ENCODE data around the gene MISFA. TPM values are rescaled to one million over a fixed set of nuclear protein-coding genes. Genes with fewer than 3 reads are reported as not detected.

MISFA gene
- total and polyA plus RNA-seq, 2 of the 4 experiments (the other 2 are of a cell fraction) = 0.38 TPM; not detected in 1

DNA sequence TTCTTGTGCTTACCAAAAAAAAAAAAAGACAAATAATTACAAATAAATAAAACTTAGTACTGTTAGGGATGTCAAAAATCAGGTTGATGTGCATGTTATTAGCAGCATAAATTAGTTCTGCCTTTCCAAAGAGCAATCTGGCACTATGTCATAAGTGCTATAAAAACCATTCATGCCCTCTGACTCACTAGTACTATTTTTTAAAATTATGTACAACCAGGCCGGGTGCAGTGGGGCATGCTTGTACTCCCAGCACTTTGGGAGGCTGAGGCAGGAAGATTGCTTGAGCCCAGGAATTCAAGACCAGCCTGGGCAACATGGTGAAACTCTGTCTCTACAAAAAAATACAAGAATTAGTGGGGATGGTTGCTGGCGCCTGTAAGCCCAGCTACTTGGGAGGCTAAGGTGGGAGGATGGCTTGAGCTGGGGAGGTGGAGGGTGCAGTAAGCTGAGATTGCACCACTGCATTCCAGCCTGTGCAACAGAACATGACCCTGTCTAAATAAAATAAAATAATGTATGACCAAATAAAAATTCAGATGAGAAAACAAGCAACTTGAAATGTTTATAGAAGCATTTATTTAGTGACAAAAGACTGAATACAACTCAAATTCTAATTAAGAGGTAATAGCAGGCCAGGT is 36.4 kb upstream of the MISFA start:
- no peak for TF ChIP-seq NFE2L2 (IDR thresholded peaks at IDR 0.05; ENCODE audit: low read depth, low read length)
- TF ChIP-seq CHD1 (IDR thresholded peaks at IDR 0.05; ENCODE audit: low read depth, low read length) = no peak
- no peak for TF ChIP-seq MXI1 (IDR thresholded peaks at IDR 0.05; ENCODE audit: borderline replicate concordance, low read depth, low read length)
- TF ChIP-seq CEBPB (IDR thresholded peaks at IDR 0.05; ENCODE audit: low read depth, low read length) = no peak
- TF ChIP-seq RFX5 (IDR thresholded peaks at IDR 0.05; ENCODE audit: low read depth, low read length) = no peak
- no peak for TF ChIP-seq RCOR1 (IDR thresholded peaks at IDR 0.05; ENCODE audit: insufficient replicate concordance, low read length)
- TF ChIP-seq, protein P1, sequence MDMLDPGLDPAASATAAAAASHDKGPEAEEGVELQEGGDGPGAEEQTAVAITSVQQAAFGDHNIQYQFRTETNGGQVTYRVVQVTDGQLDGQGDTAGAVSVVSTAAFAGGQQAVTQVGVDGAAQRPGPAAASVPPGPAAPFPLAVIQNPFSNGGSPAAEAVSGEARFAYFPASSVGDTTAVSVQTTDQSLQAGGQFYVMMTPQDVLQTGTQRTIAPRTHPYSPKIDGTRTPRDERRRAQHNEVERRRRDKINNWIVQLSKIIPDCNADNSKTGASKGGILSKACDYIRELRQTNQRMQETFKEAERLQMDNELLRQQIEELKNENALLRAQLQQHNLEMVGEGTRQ (IDR thresholded peaks at IDR 0.05; ENCODE audit: low read depth, low read length) = no peak
- no peak for TF ChIP-seq FOS (IDR thresholded peaks at IDR 0.05; ENCODE audit: low read depth, low read length)
- TF ChIP-seq MAZ (IDR thresholded peaks at IDR 0.05; ENCODE audit: borderline replicate concordance, low read depth, low read length) = no peak
- no peak for TF ChIP-seq POLR2A (IDR thresholded peaks at IDR 0.05; ENCODE audit: low read depth, low read length)
- no peak for TF ChIP-seq MAFK (IDR thresholded peaks at IDR 0.05; ENCODE audit: low read depth, low read length)
- no peak for TF ChIP-seq SMC3 (IDR thresholded peaks at IDR 0.05; ENCODE audit: low read depth, low read length)
- no peak for TF ChIP-seq CTCF (conservative IDR thresholded peaks at IDR 0.05; ENCODE audit: low read depth, low read length)
- no peak for TF ChIP-seq BHLHE40 (IDR thresholded peaks at IDR 0.05; ENCODE audit: low read depth, low read length)
- TF ChIP-seq, protein P2, sequence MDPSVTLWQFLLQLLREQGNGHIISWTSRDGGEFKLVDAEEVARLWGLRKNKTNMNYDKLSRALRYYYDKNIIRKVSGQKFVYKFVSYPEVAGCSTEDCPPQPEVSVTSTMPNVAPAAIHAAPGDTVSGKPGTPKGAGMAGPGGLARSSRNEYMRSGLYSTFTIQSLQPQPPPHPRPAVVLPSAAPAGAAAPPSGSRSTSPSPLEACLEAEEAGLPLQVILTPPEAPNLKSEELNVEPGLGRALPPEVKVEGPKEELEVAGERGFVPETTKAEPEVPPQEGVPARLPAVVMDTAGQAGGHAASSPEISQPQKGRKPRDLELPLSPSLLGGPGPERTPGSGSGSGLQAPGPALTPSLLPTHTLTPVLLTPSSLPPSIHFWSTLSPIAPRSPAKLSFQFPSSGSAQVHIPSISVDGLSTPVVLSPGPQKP (IDR thresholded peaks at IDR 0.05; ENCODE audit: borderline replicate concordance, low read depth, low read length) = no peak
- no peak for TF ChIP-seq RAD21 (IDR thresholded peaks at IDR 0.05; ENCODE audit: low read length)
- ChIA-PET POLR2A (ENCODE audit: unreplicated experiment) (no interaction called here), CTCF (no interaction called here)
- peaks cover 0 to 8% of the 10 kb centered on the region in 2 experiments; a peak in 3 of 4 replicates for H3K79me1 ChIP-seq (ENCODE audit: low read depth in 1 of 2, low read length in 2 of 2)
- WGBS, 2 experiments (ENCODE audit: extremely low coverage in 2 of 2, insufficient read length in 1 of 2) = no CpG with 5 or more reads among the region's 2 CpGs
- DNase-seq (no peak), ATAC-seq (ENCODE audit: low read depth) (no peak)
- no peak overlapping the region for H2AFZ ChIP-seq (replicated peaks; ENCODE audit: low read length, poor library complexity)
- no TSS peak for BruUV-seq (replicated peaks)
- no peak overlapping the region for H3K4me2 ChIP-seq (ENCODE audit: low read depth, low read length)
- no peak overlapping the region for H2AK5ac ChIP-seq (ENCODE audit: low read depth, low read length)
- intact Hi-C loops (cut with micrococcal nuclease) (no loop called here), in situ Hi-C loops (cut with MboI; ENCODE audit: low sequenced_read_pairs) (no loop called here), dilution Hi-C loops (cut with HindIII; ENCODE audit: low sequenced_read_pairs, unreplicated experiment) (no loop called here)
- no peaks in the 10 kb centered on the region for H3K9me1 ChIP-seq (ENCODE audit: insufficient read depth, low read length)
- no peak overlapping the region for H2BK15ac ChIP-seq (ENCODE audit: low read depth, low read length)
- peaks cover 19% of the 10 kb centered on the region for H3K36me3 ChIP-seq (ENCODE audit: control insufficient read depth, insufficient read depth, low read length)
- H2BK5ac ChIP-seq (ENCODE audit: low read depth, low read length, poor library complexity, severe bottlenecking) = no peak overlapping the region
- no peak overlapping the region for H4K91ac ChIP-seq (ENCODE audit: insufficient read depth, low read depth, low read length)
- H3K23ac ChIP-seq (ENCODE audit: low read depth, low read length) = no peak overlapping the region
- no peak overlapping the region for H2BK120ac ChIP-seq (ENCODE audit: low read depth, low read length)
- no peaks in the 10 kb centered on the region for H4K20me1 ChIP-seq (ENCODE audit: insufficient read depth, low read length)
- H3K4me1 ChIP-seq (ENCODE audit: control insufficient read depth, insufficient read depth, low read length) = peaks cover 4% of the 10 kb centered on the region; the same call in 1 of the 2 replicates
- H3K27ac ChIP-seq (ENCODE audit: insufficient read depth, low read length) = no peak overlapping the region
- H4K8ac ChIP-seq (ENCODE audit: low read depth in 2 of 2, low read length in 2 of 2) = no peak overlapping the region
- no peak overlapping the region for H2BK20ac ChIP-seq (ENCODE audit: low read depth, low read length)
- no peaks in the 10 kb centered on the region for H3K27me3 ChIP-seq (ENCODE audit: control insufficient read depth, insufficient read depth, low read length)
- no peak overlapping the region for H3K4me3 ChIP-seq (ENCODE audit: insufficient read depth, low read depth, low read length)
- no peaks in the 10 kb centered on the region for H3K9me3 ChIP-seq (ENCODE audit: control insufficient read depth, insufficient read depth, low read length)
- H3K14ac ChIP-seq (replicated peaks; ENCODE audit: low read depth, low read length) = no peak overlapping the region
- H3K4ac ChIP-seq (ENCODE audit: low read depth, low read length) = no peak overlapping the region
- H3K56ac ChIP-seq (ENCODE audit: extremely low read depth, insufficient read depth, low read length) = no peak overlapping the region
- H3K18ac ChIP-seq (ENCODE audit: low read depth, low read length) = no peak overlapping the region
- H4K5ac ChIP-seq (ENCODE audit: low read depth, low read length) = no peak overlapping the region
- H3K9ac ChIP-seq (ENCODE audit: low read depth, low read length) = no peak overlapping the region
- H2AK9ac ChIP-seq (replicated peaks; ENCODE audit: low read depth, low read length, poor library complexity) = no peak overlapping the region
